Kidney (tissue), 14 donors: ENCODE data around the gene DLG2. TPM values are rescaled to one million over a fixed set of nuclear protein-coding genes. Genes with fewer than 3 reads are reported as not detected.

Source experiments
- DNase-seq, 5 donors: peaks; one replicate each; pipeline ENCODE4 v3.0.0-alpha.2; 2013 to 2020
- FAIRE-seq: peaks from 2 replicates; lab custom pipeline; 2012; peaks lifted over from hg19 to GRCh38; lab: Jason Lieb, UNC
- H3K27ac ChIP-seq, 2 donors: one replicate each; pipeline ENCODE4 v1.7.0; 2013; ENCODE audit warnings: low read depth in 2 of 2, low read length in 2 of 2, inconsistent platforms in 1 of 2
- H3K27me3 ChIP-seq: one replicate; pipeline ENCODE4 v1.7.1; 2013; ENCODE audit warnings: low read length, inconsistent platforms; ENCODE audit not compliant: control insufficient read depth, insufficient read depth
- H3K36me3 ChIP-seq, 3 donors: one replicate each; pipeline versions ENCODE4 v1.7.0 to v1.7.1; 2013; ENCODE audit warnings: low read length in 3 of 3, control low read depth in 1 of 3, inconsistent platforms in 1 of 3; ENCODE audit not compliant: insufficient read depth in 3 of 3, control insufficient read depth in 2 of 3
- H3K4me1 ChIP-seq, 3 donors: one replicate each; pipeline versions ENCODE4 v1.7.0 to v1.7.1; 2013; ENCODE audit warnings: low read length in 3 of 3, inconsistent platforms in 1 of 3, low read depth in 1 of 3; ENCODE audit not compliant: control insufficient read depth in 2 of 3, insufficient read depth in 2 of 3
- H3K4me3 ChIP-seq, 3 donors: one replicate each; pipeline versions ENCODE4 v1.7.0 to v1.8.1; 2013; ENCODE audit warnings: low read length in 3 of 3, control low read depth in 1 of 3, inconsistent platforms in 1 of 3
- H3K9ac ChIP-seq, 3 donors: one replicate each; pipeline versions ENCODE4 v1.7.0 to v1.7.1; 2013; ENCODE audit warnings: low read length in 3 of 3, control low read depth in 1 of 3, inconsistent platforms in 1 of 3
- H3K9me3 ChIP-seq, 3 donors: one replicate each; pipeline versions ENCODE4 v1.7.0 to v1.7.1; 2013; ENCODE audit warnings: low read length in 3 of 3, control low read depth in 1 of 3, inconsistent platforms in 1 of 3; ENCODE audit not compliant: control insufficient read depth in 2 of 3, insufficient read depth in 1 of 3
- CTCF ChIP-seq: IDR thresholded peaks from 3 replicates; pipeline ENCODE4 v1.5.1; 2012; ENCODE audit warnings: mild to moderate bottlenecking, moderate library complexity, borderline replicate concordance; ENCODE audit not compliant: insufficient read depth; ENCODE audit errors: extremely low read depth
- intact Hi-C: fragments of 100-400 bp; cut with DNase I; formaldehyde crosslinking; loops from one replicate; pipeline ENCODE4 v1.11.1; 2022
- polyA plus RNA-seq: library from polyadenylated mRNA; stranded (reverse); fragments of 350-450 nt; fragmentation: Illumina TruSeq; extraction: RNeasy Lipid Tissue Mini Kit (QIAGEN cat#74804); gene quantifications from one replicate; pipeline ENCODE4 v1.2.3, GENCODE V29; 2014; ENCODE audit warnings: low read depth, low replicate concordance; ENCODE audit not compliant: insufficient read depth
- total RNA-seq: library from RNA; stranded (reverse); fragmentation: NEBNext Ultra II Directional; extraction: Animal tissue kit (Norgen Biotek cat#: 25700); gene quantifications from one replicate; pipeline ENCODE4 v1.2.1, GENCODE V29; 2021
- donor health status: control.
- donor health status: control.
- donor health status: control.
- donor health status: control.
- donor health status: control.
- donor health status: DM: yes; HTN: yes; CAD: no.
- donor health status: Normal renal cell carcinoma (clear cell type).

The DLG2 gene
- total and polyA plus RNA-seq, 2 donors from 2014 or later, result 2.9 to 7.2 TPM

- intact Hi-C loops, result no loop called here
- no peaks in the 10 kb centered on the region for H3K9me3 ChIP-seq
- H3K4me1 ChIP-seq, result no peaks in the 10 kb centered on the region
- no peak for DNase-seq
- H3K36me3 ChIP-seq, result no peaks in the 10 kb centered on the region
- no peak overlapping the region for H3K27ac ChIP-seq
- no peak for TF ChIP-seq CTCF
- no peak overlapping the region for H3K9ac ChIP-seq
- no peak for FAIRE-seq
- H3K27me3 ChIP-seq, result no peaks in the 10 kb centered on the region
- no peak overlapping the region for H3K4me3 ChIP-seq
Observed at GRCh38 chr11:83540728-83541127, 2086.4 kb downstream of the DLG2 start.

- Histone ChIP-seq H3K4me3 (no peak overlapping the region), H3K36me3 (no peaks in the 10 kb centered on the region), H3K4me1 (no peaks in the 10 kb centered on the region), H3K9ac (no peak overlapping the region), H3K27ac (no peak overlapping the region), H3K9me3 (no peaks in the 10 kb centered on the region), H3K27me3 (no peaks in the 10 kb centered on the region)
- no peak for TF ChIP-seq CTCF
- intact Hi-C loops, result no loop called here
- FAIRE-seq (no peak), DNase-seq (no peak)
Observed at GRCh38 chr11:83540112-83540675, 2086.9 kb downstream of the DLG2 start.

- Histone ChIP-seq H3K4me3 (no peak overlapping the region), H3K4me1 (no peaks in the 10 kb centered on the region), H3K9ac (no peak overlapping the region), H3K9me3 (no peaks in the 10 kb centered on the region), H3K36me3 (no peaks in the 10 kb centered on the region), H3K27ac (no peak overlapping the region), H3K27me3 (no peaks in the 10 kb centered on the region)
- no peak for DNase-seq
- FAIRE-seq, result no peak
- intact Hi-C loops, result no loop called here
- no peak for TF ChIP-seq CTCF
Observed at GRCh38 chr11:83538286-83538685, 2088.9 kb downstream of the DLG2 start.

GRCh38 chr11:83537131-83537610 lies 2090.0 kb downstream of the DLG2 start:
- intact Hi-C loops, result no loop called here

More at GRCh38 chr11:83537131-83537610, 2090.0 kb downstream of the DLG2 start:
- Histone ChIP-seq H3K9ac (no peak overlapping the region), H3K27ac (no peak overlapping the region), H3K4me1 (no peaks in the 10 kb centered on the region), H3K4me3 (no peak overlapping the region), H3K9me3 (no peaks in the 10 kb centered on the region), H3K36me3 (no peaks in the 10 kb centered on the region), H3K27me3 (no peaks in the 10 kb centered on the region)
- FAIRE-seq (no peak), DNase-seq (no peak)
- TF ChIP-seq CTCF, result no peak
